HK-2 (cell line): ENCODE results near the gene PASK.

ENCODE experiments used
- DNase-seq: peaks from one replicate; pipeline ENCODE4 v3.0.0-alpha.2; 2018; ENCODE audit not compliant: unreplicated experiment

The PASK gene

DNA sequence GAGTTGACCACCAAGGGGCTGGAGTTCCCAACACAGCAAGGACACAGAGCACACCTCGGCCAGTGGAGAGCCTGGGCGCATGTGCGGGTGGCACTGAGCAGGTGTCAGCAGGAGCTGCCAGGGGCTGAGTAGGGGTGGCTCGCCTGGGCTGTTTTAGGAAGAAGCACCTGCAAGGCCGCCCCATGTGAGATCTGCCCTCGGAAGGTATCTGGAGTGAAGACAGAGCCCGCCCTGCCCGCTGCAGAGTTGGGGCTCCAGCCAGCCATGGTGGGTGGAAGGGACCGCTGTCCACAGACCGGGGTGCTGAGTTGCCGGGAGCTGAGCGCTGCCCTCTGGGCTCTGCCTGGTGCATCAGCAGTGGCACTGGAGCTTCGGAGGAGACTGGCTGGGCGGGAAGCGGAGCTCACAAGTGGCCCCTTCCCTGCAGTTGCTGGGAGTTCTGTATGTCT lies 82.4 kb downstream of the PASK start:
- no peak for DNase-seq

DNA sequence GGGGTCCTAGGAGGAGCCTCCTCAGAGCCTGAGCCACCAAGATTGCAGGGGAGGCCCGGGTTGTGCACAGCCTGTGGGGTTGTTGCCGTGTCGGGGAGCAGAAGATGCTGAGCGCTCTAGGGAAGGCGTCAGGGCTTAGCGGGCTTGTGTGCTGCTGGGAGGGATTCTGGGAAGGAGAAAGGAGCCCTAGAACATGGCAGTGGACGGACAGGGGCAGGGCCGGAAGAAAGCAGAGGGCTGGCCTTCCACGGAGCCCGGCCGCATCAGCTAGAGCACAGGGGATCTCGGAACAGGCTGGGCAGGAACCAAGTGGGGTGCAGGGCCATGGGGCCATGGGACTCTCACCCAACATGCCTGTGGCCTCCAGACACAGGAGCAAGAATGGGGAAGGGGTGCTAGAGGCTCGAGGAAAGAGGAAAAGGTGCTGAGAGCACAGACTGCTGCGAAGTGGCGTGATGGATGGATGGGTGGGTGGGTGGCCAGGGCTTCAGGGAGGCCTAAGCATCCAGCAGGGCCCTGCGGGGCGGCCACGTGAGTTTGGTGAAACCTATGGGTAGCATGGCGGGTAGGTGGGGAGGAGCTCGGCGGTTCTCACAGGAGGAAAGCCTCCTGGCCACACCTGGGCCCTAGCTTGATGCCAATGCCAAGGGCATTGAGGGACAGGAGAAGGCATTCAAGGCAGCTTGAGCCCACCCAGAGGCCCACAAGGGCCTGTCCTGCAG lies 82.9 kb downstream of the PASK start:
- DNase-seq = no peak

GRCh38 chr2:241065355-241065803 lies 83.9 kb downstream of the PASK start:
- no peak for DNase-seq

GRCh38 chr2:241064802-241065354 lies 84.4 kb downstream of the PASK start:
- no peak for DNase-seq

DNA sequence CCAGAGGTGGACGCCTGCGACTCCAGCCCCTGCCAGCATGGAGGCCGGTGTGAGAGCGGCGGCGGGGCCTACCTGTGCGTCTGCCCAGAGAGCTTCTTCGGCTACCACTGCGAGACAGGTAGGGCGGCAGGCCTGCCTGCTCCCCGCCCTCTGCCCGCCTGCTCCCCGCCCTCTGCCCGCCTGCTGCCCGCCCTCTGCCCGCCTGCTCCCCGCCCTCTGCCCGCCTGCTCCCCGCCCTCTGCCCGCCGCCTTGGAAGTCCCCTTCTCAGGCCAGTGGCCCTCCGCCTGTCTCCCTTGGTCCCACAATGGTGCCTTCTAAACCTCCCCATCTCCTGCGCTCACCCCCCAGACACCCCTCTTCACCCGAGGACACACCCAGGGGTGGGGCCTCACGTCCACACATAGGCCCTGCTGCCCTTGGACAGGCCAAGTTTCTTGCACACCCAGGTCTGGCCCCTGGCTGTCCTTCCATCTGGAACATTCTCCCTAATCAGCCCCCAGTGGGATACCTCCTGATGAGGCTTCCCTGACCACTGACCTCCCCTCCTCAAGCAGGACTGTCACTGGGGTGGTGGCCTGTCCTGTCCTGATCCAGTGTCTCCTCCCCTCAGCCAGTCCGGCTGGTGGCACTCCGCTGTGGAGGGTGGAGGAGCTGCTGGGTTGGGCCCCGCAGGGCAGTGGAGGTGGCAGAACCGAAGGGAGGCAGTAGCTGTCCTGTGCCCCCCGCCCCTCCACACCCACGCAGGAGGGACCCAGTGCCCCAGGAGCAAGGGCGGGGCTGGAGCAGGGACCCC lies 85.1 kb downstream of the PASK start:
- DNase-seq = peak; percentile 76

GRCh38 chr2:241063587-241063986 lies 85.7 kb downstream of the PASK start:
- peak; percentile 24 for DNase-seq

DNA sequence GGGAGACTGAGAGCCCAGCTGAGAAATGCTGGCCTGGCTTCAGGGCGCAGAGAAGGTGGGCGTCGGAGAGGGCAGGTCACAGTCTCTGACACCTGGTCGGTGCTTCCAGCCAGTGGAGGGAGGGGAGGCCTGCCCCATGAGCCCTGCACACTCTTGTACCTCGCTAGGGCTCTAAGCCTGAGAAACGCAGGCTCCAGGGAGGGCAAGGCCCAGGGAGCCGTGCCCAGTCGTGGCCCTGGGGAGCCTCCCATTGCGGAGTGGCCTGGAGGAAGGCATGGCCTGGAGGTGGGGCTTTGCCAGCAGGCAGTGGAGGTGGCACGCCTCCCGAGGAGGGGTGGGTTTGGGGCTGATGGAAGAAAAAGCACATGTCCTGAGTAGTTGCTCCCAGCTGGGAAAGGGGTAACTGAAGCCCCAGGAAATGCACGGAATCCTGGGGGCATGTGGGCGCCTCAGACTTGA lies 86.2 kb downstream of the PASK start:
- no peak for DNase-seq

DNA sequence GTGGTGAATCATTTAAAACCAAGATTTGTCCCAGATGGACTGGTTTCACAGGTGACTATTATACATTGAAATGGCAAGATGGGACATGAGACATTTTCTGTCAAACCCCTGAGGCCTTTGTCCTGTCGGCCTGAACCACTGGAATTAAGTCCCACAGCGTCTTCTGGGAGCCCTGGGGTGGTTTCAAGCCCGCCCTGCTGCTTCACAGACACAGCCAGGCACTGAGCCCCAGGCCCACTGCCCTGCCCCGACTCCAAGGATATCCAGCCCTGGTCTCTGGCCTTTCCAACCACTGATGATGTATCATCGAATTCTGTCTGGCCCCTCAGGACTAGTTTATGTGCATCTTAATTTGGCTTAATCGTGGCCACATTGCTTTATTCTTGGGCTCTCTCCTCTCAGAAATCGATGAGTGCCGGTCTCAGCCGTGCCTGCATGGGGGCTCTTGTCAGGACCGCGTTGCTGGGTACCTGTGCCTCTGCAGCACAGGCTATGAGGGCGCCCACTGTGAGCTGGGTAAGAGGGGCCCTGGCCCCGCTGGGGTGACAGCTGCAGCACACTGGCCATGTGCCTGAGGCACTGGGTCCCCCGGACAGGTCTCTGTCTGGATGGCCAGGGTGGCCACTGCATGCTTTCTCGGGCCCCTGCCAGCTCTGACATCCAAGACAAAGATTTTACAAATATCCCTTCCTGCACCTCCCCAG lies 86.7 kb downstream of the PASK start:
- no peak for DNase-seq

GRCh38 chr2:241061275-241061674 lies 88.0 kb downstream of the PASK start:
- DNase-seq = no peak
